ENCODE results near the gene KRTAP10-1.

DNA sequence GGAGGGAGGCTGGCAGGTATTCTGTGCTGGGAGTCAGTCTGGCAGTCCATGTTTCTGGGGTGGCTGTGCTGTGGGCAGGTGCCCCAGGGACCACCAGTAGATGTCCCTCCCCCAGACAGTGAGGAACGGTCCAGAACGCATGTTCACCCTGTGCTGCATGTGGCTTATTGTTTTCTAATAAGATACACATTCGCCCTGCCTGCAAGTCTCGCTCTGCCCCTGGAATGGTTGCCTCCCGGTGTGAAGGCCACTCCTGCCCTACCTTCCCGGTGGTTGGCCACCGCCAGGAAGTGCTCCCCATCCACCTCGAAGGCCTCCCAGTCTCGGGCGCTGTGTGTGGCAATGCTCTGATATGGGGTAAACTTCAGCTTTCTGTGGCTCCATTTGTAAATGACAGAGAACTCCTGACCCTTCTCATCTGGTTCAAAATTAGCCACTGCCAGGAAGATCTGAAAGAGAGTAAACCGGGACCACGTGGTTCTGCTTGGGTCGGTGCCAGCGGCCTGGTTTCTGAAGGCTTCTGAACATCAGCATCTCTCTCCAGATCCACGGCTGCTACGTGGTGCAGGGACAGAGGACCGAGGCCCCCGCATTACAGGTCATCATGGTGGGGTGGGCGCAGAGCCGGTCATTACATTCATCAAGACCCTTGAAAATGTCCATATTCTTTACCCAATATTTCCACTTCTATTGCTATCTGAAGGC is 14.5 kb downstream of the KRTAP10-1 start:
- TF ChIP-seq POLR2A (IDR thresholded peaks at IDR 0.05): no peak
- TF ChIP-seq, protein P1, sequence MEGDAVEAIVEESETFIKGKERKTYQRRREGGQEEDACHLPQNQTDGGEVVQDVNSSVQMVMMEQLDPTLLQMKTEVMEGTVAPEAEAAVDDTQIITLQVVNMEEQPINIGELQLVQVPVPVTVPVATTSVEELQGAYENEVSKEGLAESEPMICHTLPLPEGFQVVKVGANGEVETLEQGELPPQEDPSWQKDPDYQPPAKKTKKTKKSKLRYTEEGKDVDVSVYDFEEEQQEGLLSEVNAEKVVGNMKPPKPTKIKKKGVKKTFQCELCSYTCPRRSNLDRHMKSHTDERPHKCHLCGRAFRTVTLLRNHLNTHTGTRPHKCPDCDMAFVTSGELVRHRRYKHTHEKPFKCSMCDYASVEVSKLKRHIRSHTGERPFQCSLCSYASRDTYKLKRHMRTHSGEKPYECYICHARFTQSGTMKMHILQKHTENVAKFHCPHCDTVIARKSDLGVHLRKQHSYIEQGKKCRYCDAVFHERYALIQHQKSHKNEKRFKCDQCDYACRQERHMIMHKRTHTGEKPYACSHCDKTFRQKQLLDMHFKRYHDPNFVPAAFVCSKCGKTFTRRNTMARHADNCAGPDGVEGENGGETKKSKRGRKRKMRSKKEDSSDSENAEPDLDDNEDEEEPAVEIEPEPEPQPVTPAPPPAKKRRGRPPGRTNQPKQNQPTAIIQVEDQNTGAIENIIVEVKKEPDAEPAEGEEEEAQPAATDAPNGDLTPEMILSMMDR (IDR thresholded peaks at IDR 0.05): no peak
